Endothelial cell (in vitro differentiated cells): ENCODE measurements around the gene PDE6D. TPM values are rescaled to one million over a fixed set of nuclear protein-coding genes. Genes with fewer than 3 reads are reported as not detected.

Experiments used
- DNase-seq: peaks from one replicate; pipeline ENCODE4 v3.0.0; 2021; ENCODE audit warnings: low spot score
- H3K27ac Mint-ChIP-seq: one replicate; pipeline ENCODE4 v1.8.0; 2021; ENCODE audit warnings: mixed read lengths, inconsistent platforms; ENCODE audit not compliant: unreplicated experiment
- H3K27me3 Mint-ChIP-seq: one replicate; pipeline ENCODE4 v1.8.0; 2021; ENCODE audit warnings: mild to moderate bottlenecking, moderate library complexity, mixed read lengths, inconsistent platforms; ENCODE audit not compliant: unreplicated experiment
- H3K36me3 Mint-ChIP-seq: one replicate; pipeline ENCODE4 v1.8.0; 2021; ENCODE audit warnings: mild to moderate bottlenecking, low read depth, mixed read lengths, inconsistent platforms; ENCODE audit not compliant: unreplicated experiment
- H3K4me1 Mint-ChIP-seq: one replicate; pipeline ENCODE4 v1.8.0; 2021; ENCODE audit warnings: mild to moderate bottlenecking, mixed read lengths, inconsistent platforms; ENCODE audit not compliant: unreplicated experiment
- H3K4me3 Mint-ChIP-seq: one replicate; pipeline ENCODE4 v1.8.0; 2021; ENCODE audit warnings: mild to moderate bottlenecking, mixed read lengths, inconsistent platforms; ENCODE audit not compliant: unreplicated experiment
- H3K9me3 Mint-ChIP-seq: one replicate; pipeline ENCODE4 v1.8.0; 2021; ENCODE audit warnings: mixed read lengths, inconsistent platforms; ENCODE audit not compliant: unreplicated experiment
- total RNA-seq: library from RNA; stranded (reverse); fragmentation: NEBNext Ultra II Directional; extraction: Animal tissue kit (Norgen Biotek cat#: 25700); gene quantifications from one replicate; pipeline ENCODE4 v1.2.1, GENCODE V29; 2021; ENCODE audit not compliant: unreplicated experiment
- TF ChIP-seq, protein P1 (sequence below): fragments of 200-600 bp; sonication (generic); IDR thresholded peaks from one replicate; pipeline ENCODE4 v1.5.0; 2021; ENCODE audit warnings: antibody characterized with exemption; ENCODE audit not compliant: unreplicated experiment

Gene PDE6D
- total RNA-seq, 1 donor from 2014 or later = 29.3 TPM

DNA sequence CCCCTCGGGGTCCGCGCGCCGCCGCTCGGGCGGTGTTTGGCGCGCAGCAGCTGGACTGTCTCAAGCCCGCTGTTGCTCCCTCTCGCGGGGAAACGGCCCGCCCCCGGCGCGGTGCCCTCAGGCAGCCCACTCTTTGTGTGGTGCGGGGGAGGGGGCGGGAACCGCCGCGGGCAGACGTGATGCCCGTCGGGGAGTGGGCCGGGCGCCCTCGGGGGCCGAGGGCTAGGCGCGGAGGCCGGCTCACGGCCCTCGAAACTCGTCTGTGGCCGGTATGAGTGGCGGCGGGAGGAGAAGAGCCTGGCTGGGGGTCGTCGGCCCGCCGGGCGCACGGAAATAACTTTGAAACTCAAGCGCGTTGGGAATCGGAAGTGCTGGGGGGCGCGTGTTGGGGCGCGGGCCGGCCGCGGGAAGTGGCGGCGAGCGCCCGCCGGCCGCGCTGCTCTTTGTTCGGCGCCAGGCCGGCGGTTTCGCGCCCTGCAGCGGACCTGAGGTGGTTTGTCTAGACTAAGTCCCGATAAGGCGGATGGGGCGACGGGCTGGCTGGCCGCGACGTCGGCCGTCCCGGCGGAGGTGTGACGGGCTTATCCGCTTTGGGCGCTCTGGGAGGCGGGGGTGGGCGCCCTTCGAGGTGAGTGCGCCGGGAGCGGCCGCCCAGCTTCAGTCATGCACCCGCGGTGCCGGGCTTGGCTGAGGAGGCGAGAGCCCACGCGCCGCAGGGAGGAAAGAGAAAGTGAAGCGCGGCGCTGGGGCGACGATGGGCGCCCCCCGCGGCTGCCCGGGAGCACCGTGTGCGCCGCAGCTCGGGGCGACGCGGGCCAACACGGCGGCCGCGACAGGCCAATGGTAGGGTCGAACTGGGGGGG is 72.1 kb downstream of the PDE6D start:
- H3K9me3 Mint-ChIP-seq = no peaks in the 10 kb centered on the region
- peak overlapping the region; percentile 97 for H3K4me3 Mint-ChIP-seq
- TF ChIP-seq, protein P1, sequence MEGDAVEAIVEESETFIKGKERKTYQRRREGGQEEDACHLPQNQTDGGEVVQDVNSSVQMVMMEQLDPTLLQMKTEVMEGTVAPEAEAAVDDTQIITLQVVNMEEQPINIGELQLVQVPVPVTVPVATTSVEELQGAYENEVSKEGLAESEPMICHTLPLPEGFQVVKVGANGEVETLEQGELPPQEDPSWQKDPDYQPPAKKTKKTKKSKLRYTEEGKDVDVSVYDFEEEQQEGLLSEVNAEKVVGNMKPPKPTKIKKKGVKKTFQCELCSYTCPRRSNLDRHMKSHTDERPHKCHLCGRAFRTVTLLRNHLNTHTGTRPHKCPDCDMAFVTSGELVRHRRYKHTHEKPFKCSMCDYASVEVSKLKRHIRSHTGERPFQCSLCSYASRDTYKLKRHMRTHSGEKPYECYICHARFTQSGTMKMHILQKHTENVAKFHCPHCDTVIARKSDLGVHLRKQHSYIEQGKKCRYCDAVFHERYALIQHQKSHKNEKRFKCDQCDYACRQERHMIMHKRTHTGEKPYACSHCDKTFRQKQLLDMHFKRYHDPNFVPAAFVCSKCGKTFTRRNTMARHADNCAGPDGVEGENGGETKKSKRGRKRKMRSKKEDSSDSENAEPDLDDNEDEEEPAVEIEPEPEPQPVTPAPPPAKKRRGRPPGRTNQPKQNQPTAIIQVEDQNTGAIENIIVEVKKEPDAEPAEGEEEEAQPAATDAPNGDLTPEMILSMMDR = no peak
- H3K27me3 Mint-ChIP-seq = peaks cover 34% of the 10 kb centered on the region
- H3K27ac Mint-ChIP-seq = peak overlapping the region; percentile 64
- DNase-seq = peak; percentile 58
- peaks cover 33% of the 10 kb centered on the region for H3K4me1 Mint-ChIP-seq
- peaks cover 19% of the 10 kb centered on the region for H3K36me3 Mint-ChIP-seq

GRCh38 chr2:231707927-231708772 is 72.9 kb downstream of the PDE6D start, which contains the start of gene PTMA:
Gene PTMA, plus strand, starts transcription at chr2:231708525. Its CDS starts 182 bp downstream, at chr2:231708707.
- H3K36me3 Mint-ChIP-seq = peaks cover 15% of the 10 kb centered on the region
- TF ChIP-seq, protein P1 = no peak
- peaks cover 32% of the 10 kb centered on the region for H3K27me3 Mint-ChIP-seq
- peak within 1 kb of the TSS; percentile 97 for H3K4me3 Mint-ChIP-seq
- H3K4me1 Mint-ChIP-seq = peaks cover 33% of the 10 kb centered on the region
- H3K9me3 Mint-ChIP-seq = no peaks in the 10 kb centered on the region
- H3K27ac Mint-ChIP-seq = peak within 1 kb of the TSS; percentile 100
- peak; percentile 99 for DNase-seq

- Mint-ChIP-seq H3K4me1 (peaks cover 32% of the 10 kb centered on the region), H3K4me3 (peak overlapping the region; percentile 96), H3K9me3 (no peaks in the 10 kb centered on the region), H3K27ac (peak overlapping the region; percentile 100), H3K27me3 (peaks cover 32% of the 10 kb centered on the region), H3K36me3 (peaks cover 13% of the 10 kb centered on the region)
- peak; percentile 52 for DNase-seq
- TF ChIP-seq, protein P1 = no peak
Observed at GRCh38 chr2:231707625-231707926, 73.5 kb downstream of the PDE6D start.

- H3K27ac Mint-ChIP-seq = peak overlapping the region; percentile 100
- peak overlapping the region; percentile 96 for H3K4me3 Mint-ChIP-seq
- no peaks in the 10 kb centered on the region for H3K9me3 Mint-ChIP-seq
- H3K27me3 Mint-ChIP-seq = peaks cover 29% of the 10 kb centered on the region
- peaks cover 8% of the 10 kb centered on the region for H3K36me3 Mint-ChIP-seq
- TF ChIP-seq, protein P1 = peak; percentile 93
- peak; percentile 99 for DNase-seq
- H3K4me1 Mint-ChIP-seq = peaks cover 26% of the 10 kb centered on the region
Observed at GRCh38 chr2:231706731-231707624, 74.1 kb downstream of the PDE6D start.
